Gastrocnemius medialis (tissue), 4 donors: ENCODE data around the gene SUSD4.

Experiments used
- CTCF ChIP-seq, 5 experiments: fragments of 450-650 bp in 3 of 5; fragments of 200-600 bp in 2 of 5; sonication (generic) in 2 of 5; IDR thresholded peaks in 4 of 5; conservative IDR thresholded peaks in 1 of 5; 1 replicate in 4 of 5; 2 replicates in 1 of 5; pipeline ENCODE4 v1.5.1; 2016 to 2019; ENCODE audit warnings: antibody characterized with exemption in 5 of 5, mild to moderate bottlenecking in 3 of 5, moderate library complexity in 3 of 5
- POLR2A ChIP-seq, 2 donors: fragments of 450-650 bp; IDR thresholded peaks; one replicate each; pipeline ENCODE4 v1.6.1; 2017; ENCODE audit warnings: antibody characterized with exemption in 2 of 2, mild to moderate bottlenecking in 2 of 2, moderate library complexity in 2 of 2

- TF ChIP-seq CTCF (IDR thresholded peaks at IDR 0.05 in 4 of 5, conservative IDR thresholded peaks at IDR 0.05 in 1 of 5), result no peak
- no peak for TF ChIP-seq POLR2A (IDR thresholded peaks at IDR 0.05)
These were observed 20.3 kb downstream of the SUSD4 start for GRCh38 chr1:223343692-223344091.
